ENCODE results near the gene TRAF3. TPM values are rescaled to one million over a fixed set of nuclear protein-coding genes. Genes with fewer than 3 reads are reported as not detected.
A peak's percentile ranks its signal among the peaks of the same experiment; 100 is the strongest.

TRAF3 gene
- total RNA-seq, 4 donors from 2014 or later: 12.6 to 44.9 (median 28.1) TPM

GRCh38 chr14:102927346-102927877, 150.2 kb downstream of the TRAF3 start:
- TF ChIP-seq CTCF (IDR thresholded peaks at IDR 0.05): no peak
- DNase-seq (ENCODE audit: low spot score): no peak
- ATAC-seq (ENCODE audit: low FRiP score): no peak

GRCh38 chr14:102927878-102928411, 150.7 kb downstream of the TRAF3 start:
- no peak for DNase-seq (ENCODE audit: low spot score)
- ATAC-seq (ENCODE audit: low FRiP score): peak; percentile 43
- no peak for TF ChIP-seq CTCF (IDR thresholded peaks at IDR 0.05)

- no peak for TF ChIP-seq CTCF (IDR thresholded peaks at IDR 0.05)
- peak; percentile 80 for ATAC-seq (ENCODE audit: low FRiP score)
- DNase-seq (ENCODE audit: low spot score): peak; percentile 46
Observed at GRCh38 chr14:102928412-102929240, 151.4 kb downstream of the TRAF3 start.

- no peak for ATAC-seq (ENCODE audit: low FRiP score)
- TF ChIP-seq CTCF (IDR thresholded peaks at IDR 0.05): no peak
- no peak for DNase-seq (ENCODE audit: low spot score)
Observed at GRCh38 chr14:102929241-102930137, 152.2 kb downstream of the TRAF3 start.

GRCh38 chr14:102930138-102930752, 153.0 kb downstream of the TRAF3 start:
- ATAC-seq (ENCODE audit: low FRiP score) (no peak), DNase-seq (ENCODE audit: low spot score) (no peak)
- no peak for TF ChIP-seq CTCF (IDR thresholded peaks at IDR 0.05)

GRCh38 chr14:102930753-102931579, 153.7 kb downstream of the TRAF3 start:
- no peak for TF ChIP-seq CTCF (IDR thresholded peaks at IDR 0.05)

More at GRCh38 chr14:102930753-102931579, 153.7 kb downstream of the TRAF3 start:
- ATAC-seq (ENCODE audit: low FRiP score) (no peak), DNase-seq (ENCODE audit: low spot score) (no peak)
